Fibroblast of peridontal ligament (primary cell): ENCODE data around the gene BCAN.
"Not testable (repeated sequence)": the region's sequence is repeated elsewhere in the genome, so short reads cannot be mapped to it uniquely, and the experiment has no call there.

Experiments
- DNase-seq: peaks from one replicate; pipeline ENCODE4 v3.0.0-alpha.2; 2010; ENCODE audit errors: extremely low read depth

BCAN gene

GRCh38 chr1:156615946-156616345 is 26.0 kb upstream of the BCAN start:
- DNase-seq: no peak

- DNase-seq: peak; percentile 28
Measured at GRCh38 chr1:156616463-156616862, 25.5 kb upstream of the BCAN start.

DNA sequence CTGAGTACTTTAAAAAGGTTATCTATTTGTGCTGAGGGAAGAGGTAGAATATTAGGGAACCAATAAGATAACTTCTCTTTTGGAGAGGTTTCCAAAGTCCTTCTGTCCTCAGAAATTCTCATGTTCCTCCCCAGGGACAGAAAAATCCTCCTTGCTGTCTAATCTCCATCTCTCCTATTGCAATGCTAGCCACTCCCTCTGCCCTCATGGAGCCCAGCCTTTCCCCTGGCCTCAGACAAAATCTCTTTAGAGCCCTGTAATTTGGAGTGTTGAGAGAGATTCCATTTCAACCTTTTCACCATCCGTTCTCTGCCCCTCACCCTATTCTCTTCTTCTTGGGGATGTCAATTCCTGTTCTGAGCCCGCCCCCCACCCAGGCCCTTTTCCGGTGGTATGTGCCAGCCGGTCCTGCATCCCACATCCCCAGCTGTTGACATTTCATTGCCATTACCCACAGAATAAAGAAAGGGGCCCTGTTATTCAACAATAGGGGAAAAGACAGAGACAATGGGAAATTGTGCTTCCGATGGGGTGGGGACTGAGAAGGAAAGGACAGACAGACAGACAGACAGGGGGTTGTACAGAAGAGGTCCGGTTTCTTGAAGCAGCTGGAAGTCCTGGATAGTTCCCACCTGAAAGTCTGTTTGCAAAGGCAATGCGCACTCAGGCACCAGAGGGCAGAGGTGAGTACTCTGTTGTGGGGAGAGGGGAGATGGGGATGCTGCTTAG is 22.9 kb upstream of the BCAN start, which contains the start of gene HAPLN2:
Gene HAPLN2, plus strand, starts transcription at position 563 of the 729 bp plus-strand sequence. CDS start 4,076 bp downstream, outside the sequence.
- no peak for DNase-seq

GRCh38 chr1:156619582-156619955 is 22.3 kb upstream of the BCAN start:
- no peak for DNase-seq

DNA sequence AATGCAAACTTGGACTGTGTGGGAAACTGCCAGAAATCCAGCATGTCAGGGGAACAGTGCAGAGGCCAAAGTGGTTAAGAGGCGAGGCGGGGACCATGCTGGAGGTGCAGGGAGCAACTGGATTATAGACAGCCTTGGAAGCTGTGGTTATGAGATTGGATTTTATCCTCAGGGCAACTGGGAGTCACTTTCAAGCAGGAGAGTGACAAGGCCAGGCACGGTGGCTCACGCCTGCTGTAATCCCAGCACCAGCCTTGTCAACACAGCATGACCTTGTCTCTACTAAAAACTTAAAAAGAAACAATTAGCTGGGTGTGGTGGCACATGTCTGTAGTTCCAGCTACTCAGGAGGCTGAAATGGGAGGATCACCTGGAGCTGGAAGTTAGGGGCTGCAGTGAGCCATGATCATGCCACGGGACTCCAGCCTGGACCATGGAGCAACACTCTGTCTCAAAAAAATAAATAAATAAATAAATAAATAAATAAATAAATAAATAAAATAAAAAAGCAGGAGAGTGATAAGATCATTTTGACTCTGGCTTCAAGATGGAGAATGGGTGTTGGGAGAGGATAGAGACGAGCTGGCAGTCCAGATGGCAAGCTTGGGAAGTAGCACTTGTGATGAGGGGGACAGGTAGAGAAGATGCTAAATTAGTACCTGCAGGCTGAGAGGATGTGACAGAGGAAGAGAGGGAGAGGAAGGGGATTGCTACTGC is 19.2 kb upstream of the BCAN start:
- DNase-seq: no peak

DNA sequence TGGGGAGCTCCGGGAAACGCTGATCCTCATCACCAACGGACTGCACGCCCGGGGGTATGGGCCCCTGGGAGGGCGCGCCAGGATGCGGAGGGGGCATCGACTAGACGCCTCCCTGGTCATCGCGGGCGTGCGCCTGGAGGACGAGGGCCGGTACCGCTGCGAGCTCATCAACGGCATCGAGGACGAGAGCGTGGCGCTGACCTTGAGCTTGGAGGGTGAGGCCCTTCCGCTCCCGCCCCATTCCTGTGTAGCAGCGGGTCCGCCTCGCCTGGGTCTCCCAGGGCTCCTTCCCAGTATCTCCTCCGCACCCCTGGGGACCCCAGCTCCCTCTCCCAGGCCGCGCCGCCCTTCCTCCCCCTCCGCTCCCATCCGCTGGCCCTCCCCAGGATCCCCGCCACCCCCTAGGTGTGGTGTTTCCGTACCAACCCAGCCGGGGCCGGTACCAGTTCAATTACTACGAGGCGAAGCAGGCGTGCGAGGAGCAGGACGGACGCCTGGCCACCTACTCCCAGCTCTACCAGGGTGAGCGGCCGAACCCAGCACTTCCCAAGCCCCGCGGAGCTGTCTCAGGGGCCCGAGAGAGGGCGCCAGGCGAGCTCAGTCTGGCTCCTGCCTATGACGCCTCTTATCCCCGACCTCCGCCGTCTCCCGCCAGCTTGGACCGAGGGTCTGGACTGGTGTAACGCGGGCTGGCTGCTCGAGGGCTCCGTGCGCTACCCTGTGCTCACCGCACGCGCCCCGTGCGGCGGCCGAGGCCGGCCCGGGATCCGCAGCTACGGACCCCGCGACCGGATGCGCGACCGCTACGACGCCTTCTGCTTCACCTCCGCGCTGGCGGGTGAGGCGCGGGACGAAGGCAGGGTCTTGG is 17.7 kb upstream of the BCAN start:
- no peak for DNase-seq

GRCh38 chr1:156624814-156625435 is 17.0 kb upstream of the BCAN start:
- no peak for DNase-seq

DNA sequence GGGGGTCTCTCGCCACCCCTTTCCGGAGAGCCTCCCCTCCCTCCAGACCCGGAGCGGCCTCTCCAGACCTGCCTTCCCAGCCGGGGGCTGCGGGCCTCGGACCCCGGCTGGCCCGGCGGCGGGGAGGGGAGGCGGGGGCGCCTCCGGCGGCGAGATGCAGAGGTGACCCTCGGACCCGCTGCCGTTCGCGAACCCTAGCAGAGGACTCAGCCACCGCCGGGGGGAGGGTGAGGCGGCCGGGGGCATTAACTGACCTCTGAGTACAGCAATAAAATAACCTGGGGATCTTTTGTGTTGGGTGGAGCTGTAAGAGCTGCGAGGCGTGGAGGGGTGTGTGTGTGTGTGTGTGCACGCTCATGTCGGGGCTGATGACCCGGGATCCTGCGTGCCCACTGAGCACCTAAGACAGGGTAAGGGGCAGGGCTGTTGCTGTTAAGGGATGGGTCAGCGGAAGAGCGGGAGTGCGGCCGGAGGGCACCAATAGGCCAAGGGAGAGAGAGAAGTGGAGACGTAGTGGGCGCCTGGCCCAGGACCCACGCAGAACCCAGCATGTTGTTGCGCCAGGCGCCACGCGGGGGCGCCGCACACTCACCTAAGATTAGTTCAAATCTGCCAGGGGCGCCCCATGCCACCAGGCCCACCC is 16.4 kb upstream of the BCAN start:
- DNase-seq: peak; percentile 43

GRCh38 chr1:156626079-156626438 is 15.9 kb upstream of the BCAN start:
- DNase-seq: no peak

DNA sequence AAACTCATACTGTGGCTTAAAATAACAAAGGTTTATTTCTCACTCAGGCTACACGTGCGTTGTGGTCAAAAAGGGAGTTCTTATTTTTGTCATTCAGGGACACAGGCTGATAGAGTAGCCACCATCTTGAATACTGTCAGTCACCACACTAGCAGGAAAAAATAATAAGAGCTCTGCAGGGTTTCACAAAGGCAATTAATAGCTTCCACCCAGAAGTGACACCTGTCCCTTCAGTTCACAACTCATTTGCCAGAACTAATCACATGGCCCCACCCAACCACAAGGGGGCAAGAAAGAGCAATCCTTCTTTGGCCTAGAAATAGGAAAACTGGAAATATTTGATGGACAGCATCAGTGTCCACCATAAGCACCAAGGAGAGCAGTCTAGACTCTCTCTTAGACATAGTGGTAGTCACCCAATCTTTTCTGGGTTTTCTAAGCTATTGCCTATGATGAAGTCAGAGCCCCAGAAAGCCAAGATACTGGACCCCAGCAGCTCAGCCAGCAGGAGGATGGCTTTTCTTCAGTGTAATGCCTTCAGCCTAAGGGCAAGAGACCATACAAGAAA is 14.5 kb upstream of the BCAN start:
- DNase-seq: peak; percentile 62

DNA sequence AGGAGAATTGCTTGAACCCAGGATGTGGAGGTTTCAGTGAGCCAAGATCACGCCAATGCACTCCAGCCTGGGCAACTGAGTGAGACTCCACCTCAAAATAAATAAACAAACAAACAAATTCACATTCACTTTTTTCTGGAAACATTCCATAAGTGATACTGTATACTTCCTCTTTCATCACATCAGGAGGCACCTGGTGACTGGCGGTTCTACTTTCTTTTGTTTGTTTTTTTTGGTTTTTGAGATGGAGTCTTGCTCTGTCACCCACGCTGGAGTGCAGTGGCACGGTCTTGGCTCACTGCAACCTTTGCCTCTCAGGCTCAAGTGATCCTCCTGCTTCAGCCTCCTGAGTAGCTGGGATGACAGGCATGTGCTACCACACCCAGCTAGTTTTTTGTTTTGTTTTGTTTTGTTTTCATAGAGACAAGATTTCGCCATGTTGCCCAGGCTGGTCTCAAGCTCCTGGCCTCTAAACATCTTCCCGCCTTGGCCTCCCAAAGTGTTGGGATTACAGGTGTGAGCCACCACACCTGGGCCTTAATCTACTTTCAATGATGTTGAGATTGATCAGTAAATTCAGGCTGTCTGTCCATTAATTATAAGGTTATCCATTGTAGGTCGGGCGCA is 12.0 kb upstream of the BCAN start:
- no peak for DNase-seq

DNA sequence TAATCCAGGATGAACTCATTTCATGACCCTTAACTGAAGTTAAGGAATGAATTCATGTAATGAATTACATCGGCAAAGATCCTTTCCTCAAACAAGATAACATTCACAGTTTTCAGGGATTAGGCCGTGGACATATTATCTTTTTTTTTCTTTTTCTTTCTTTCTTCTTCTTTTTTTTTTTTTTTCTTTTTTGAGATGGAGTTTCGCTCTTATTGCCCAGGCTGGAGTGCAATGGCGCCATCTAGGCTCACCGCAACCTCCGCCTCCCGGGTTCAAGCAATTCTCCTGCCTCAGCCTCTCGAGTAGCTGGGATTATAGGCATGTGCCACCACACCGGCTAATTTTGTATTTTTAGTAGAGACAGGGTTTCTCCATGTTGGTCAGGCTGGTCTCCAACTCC is 10.8 kb upstream of the BCAN start:
- DNase-seq: not testable (repeated sequence)

GRCh38 chr1:156632355-156632754 is 9.6 kb upstream of the BCAN start:
- DNase-seq: no peak

DNA sequence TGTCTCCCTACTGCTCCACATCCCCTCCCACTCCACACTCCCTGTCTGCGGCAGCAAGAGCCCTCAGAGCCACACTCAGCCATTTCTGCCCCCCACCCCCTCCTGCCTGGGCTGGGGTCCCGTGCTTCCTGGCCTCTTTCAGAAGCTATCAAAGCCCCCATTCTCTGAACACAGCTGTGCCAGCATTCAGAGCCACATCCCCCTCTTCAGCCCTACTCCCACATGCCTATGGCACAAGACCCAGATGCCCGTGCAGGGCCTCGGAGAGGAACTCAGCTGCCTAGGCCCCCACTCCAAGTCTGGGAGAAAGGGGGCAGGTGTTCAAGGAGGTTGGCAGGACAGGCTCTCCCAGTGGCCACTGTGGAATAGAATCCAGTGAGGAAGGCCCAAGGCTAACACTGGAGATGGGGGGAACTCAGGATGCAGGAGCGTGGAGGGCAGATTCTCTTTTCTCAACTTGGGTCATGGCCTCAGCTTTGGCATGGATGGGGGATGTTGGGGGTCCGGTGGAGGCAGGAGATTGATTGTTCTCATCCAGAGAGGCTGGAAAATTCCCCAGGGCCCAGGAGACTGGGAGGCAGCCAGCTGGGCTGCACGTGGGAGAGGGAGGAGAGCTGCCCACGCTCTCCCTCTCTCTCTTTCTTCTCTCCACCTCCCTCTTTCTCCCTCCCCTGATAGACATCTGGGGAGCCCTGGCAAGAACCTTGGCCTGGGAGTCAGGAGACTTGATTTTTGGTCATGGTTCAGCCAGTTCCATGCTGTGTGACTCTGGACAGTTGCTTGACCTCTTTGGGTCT is 3.5 kb upstream of the BCAN start:
- DNase-seq: no peak

GRCh38 chr1:156639601-156640101 is 2.3 kb upstream of the BCAN start:
- no peak for DNase-seq

- DNase-seq: no peak
Measured at GRCh38 chr1:156640842-156641706, 843 bp upstream of the BCAN start.

- no peak for DNase-seq
Measured at GRCh38 chr1:156642265-156643048, 540 bp downstream of the BCAN start.
